Stimulated activated CD4-positive, alpha-beta T cell treated with anti-CD3 and anti-CD28 coated beads, Interleukin-4, amount 100 ng/mL, for 4 hours (primary cell): ENCODE data around the gene CAMTA1.

ENCODE experiments used
- DNase-seq, 2 experiments: peaks; one replicate each; pipeline ENCODE4 v3.0.0-alpha.2; 2020

Gene CAMTA1

DNA sequence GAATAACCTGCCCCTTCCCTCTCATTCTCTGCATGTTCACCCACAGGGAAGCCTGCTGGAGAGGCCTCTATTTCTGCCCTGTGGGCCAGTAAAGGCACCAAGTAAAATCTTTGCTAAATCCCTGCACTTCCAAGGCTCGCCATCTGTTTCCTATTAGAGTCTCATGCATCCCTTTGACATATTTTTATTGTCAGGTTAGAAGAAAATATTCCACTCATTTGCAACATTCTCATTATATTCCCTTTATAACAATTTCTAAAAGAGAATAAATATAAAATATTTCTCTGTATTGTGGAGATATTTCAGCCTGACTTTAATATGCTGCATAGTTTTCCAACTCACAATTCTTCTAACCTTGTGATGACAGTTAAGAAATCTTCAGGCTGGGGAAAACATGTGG, 645.4 kb downstream of the CAMTA1 start:
- DNase-seq: no peak

DNA sequence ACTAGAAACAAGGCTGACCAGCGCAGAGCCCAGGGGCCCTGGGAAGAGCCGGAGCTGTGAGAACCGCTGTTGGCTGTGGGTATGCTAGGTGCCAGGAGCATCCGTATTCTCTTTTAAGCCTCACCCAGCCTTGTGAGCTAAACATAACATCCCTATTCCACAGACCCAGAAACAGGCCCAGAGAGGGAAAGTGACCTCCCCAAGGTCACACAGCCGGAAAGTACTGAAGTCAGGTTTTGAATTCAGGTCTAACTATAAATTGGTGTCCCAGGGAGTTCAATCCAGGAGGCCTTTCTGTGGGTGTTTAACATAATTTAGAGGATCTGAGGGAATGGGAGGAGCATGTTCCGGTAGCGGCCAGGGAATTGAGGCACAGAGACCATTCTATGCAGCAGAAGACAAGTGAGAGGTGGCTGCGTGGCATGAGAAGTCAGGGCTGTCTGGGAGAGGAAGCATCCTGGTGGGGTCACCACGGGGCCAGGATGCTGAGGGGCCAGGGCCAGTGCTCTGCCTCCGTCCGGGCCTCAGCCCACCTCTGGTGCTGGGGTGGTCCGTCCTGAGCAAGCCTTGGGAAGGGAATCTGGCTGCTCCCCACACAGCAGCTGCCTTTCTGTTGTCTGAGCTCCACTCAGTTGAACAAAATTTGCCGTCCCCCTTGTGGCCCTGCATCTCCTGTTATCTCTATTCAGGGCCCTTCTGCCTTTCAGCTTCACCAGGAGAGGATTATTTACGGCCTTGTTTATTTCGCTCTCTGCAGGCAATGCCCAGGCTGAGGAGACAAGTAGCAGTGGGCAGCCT, 647.0 kb downstream of the CAMTA1 start:
- DNase-seq: no peak

DNA sequence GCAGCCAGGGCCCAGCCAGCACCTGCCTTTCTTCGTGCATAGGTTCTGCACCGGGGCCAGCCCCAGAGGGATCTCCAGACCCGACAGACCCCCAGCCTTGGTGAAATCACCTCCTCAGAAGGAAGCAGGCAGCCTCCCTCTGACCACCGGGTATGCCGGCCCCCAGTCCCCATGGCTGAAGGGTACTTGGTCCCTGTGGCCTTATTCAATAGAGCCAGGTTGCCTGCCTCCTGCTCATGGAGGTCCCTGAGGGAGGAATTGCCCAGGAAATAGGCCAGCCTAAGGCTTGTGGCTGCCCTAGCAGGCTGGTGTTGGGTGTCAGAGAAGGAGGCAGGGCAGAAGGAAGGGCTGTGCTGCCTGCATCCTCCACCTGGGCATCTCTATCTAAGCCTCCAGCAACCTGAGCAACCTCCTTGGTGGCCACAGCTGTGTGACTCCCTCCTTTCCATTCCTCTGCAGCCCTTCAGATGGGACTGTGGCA, 647.7 kb downstream of the CAMTA1 start:
- DNase-seq: no peak

DNA sequence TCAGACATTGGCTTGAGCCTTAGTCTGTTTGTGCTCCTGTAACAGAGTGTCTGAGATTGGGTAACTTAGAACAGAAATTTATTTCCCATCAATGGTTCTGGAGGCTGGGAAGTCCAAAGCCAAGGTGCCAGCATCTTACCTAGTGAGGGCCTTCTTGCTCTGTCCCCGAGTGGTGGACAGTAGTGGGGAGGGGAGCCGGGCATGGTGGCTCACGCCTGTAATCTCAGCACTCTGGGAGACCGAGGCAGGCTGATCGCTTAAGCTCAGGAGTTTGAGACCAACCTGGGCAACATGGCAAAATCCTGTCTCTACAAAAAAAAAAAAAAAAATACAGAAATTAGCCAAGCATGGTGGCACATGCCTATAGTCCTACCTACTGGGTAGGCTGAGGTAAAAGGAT, 649.3 kb downstream of the CAMTA1 start:
- DNase-seq: no peak

DNA sequence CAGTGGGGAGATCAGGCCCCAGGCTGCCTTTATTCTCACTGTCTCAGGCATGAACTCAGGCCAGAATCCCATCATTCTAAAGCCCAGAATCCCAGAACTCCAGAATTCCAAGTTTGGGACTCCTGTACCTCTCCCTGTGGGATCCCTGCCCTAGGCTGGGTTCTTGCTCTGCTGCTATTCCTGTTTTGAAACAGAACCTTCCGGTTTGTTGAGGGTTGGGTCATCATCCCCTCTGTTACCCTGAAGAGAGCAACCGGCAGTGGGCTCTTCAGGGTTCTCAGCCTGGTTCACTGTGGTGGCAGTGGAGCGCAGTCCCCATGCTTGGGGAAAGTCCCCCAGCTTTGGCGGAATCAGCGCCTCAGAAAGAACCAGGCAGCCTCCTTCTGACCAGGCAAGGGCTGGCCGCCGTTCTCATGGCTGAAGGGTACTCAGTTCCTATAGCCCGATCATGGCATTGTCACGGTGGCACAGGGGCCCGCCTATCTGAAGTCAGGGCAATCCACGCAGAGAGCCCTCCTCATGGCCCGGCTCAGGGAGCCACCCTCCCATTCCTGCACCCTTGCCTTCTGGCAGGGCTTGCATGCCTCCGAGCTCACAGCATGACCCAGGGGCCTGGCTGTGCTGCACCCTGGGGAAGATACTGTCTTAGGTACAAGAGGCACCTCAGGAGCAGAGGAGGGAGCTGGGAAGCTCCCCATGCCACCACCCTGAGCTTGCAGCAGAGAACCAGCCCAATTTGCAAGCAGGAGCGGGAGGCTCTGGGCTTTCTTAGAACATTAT, 650.2 kb downstream of the CAMTA1 start:
- no peak for DNase-seq

DNA sequence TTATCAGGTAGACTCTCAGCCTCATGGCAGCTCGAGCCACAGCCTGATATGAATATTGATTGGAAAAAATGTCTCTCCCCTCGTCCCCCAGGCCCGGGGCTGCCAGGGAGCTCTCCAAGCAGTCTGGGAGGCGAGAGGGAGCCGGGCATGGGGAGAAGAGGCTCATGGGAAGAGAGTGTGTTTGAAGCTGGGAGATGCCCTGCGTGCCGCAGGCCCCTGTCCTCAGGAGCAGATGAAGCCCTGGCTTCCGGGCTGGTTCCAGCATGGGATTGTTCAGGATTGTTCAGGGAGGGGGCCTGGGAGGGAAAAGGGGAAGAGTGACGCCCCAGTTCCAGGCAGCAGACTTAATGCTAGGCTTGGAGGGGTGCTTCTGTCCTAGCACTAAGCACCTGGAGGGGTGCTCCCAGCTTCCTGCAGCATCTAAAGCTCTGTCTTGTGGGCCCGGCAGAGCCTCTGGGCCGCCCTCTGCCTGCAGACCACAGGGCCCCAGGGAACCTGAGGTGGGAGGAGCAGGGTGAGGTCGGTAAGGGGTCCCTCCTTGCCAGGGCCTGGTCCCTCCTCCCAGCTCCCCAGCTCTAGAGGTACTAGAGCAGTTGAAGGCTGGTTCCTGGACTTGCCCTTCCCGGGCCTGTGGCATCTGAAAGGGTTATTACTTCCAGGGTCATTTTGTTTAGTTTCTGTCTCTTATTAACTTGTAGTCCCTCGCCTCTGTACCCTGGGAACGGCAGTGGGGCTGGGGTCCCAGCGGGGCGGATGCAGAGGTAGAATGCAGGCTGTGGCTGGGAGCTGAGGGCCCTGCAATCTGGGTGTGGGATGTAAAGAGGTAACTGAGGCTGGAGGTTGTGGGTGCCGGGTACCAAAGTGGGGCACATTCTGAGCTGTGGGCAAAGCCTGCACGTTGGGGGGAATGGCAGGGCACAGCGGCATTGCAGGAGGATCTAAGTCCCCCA, 651.1 kb downstream of the CAMTA1 start:
- DNase-seq: no peak

DNA sequence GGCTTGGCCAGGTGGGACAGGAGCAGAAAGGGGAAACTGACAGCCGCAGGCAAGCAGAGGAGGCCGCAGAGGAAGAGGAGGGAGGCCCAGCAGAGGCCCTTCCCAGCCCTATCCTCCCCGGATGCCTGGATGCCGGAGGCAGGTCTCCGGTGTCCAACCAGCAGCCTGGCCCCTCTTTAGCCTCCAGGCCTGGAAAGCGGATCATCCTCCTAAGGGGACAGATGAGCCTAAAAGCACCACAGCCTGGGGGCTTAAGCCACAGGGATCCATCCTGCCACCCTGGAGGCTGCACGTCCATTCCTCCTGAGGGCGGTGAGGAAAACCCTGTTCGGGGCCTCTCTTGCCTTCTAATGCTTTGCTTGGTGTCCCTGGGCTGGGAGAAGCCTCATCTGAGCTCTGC, 651.8 kb downstream of the CAMTA1 start:
- DNase-seq: no peak

DNA sequence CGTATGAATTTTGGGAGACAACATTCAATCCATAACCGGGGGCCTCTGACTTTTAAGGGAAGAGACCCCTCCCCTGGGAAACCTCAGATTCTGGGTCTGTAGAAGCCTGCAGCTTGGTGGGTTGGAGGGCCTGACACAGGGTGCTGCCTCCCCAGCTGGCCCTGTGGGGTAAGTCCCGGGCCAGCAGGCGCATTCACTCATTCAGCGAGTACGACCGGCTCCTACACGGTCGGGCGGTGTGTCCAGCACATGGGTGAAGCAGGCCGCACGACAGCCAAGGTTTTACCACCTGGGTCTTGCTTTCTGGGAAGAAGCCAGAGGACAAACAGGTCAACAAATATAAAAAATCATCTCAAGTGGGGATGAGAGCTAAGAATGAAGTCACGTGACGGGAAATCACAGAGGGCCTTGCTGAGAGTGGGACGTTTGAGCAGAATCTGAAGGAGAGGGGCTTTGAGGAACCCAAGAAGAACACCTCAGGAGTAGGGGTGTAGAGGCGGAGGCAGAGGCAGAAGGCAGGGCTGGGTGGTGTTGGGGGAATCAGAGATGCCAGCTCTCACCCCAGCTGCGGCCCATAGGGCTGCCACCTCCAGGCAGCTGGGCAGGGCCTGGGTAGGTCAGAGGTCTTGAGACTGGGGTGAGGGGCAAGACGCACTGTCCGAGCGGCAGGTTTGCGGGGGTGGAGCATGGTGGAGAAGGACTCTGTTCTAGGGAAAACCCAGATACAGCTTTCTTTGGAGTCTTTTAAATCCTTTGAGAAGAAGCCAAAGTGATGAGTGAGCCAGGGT, 652.5 kb downstream of the CAMTA1 start:
- DNase-seq: no peak

DNA sequence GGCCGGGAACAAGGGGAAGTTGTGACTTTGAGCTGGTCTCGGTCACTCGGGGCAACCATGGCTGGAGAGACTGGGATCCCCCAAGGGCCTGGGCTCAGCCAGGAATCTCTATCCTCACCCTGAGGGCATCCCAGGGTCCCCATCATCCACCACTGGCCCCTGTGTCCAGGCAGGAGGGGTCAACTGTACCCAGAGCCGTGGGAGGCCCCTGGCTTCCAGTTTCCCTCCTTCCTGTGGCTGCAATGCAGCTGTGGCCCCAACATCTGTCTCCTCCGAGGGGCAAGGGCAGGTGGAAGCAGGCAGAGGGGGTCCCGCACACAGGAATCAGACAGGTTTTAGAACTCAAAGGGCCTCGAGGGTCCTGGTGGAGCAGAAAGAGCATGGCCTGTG, 653.1 kb downstream of the CAMTA1 start:
- DNase-seq: no peak

DNA sequence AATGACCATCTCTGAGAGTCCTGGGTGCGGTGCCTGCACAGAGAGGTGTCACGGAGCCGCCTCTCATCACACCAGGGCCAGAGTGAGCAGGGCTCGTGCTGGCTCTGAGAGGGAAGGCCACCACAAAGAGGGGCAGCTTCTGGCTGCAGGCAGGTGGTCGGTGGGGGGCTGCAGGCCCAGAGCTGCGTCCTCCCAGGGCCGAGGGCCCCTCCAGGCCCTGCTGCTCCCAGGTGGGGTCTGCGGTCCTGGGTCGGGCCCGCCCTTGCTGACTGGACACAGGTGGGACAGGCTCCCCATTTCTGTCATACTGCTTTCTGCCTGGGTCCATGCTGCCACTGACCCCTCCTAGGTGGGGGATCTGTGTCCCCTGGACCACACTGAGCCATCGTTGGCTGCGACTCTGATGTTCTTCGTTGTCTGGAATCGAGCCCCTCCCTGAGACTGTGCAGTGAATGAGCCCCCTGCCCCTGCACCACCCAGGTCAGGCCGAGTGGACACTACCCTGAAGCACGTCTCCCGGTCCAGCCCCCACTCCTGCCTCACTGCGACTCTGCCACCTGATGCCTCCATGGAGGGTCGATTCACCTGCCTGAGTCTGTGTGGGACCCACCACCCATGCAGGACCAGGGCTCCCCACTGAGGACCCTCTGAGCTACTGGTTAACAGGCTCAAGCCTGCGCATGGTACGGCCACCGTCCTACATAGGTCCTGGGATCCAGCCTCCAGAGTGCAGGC, 653.8 kb downstream of the CAMTA1 start:
- DNase-seq: no peak

DNA sequence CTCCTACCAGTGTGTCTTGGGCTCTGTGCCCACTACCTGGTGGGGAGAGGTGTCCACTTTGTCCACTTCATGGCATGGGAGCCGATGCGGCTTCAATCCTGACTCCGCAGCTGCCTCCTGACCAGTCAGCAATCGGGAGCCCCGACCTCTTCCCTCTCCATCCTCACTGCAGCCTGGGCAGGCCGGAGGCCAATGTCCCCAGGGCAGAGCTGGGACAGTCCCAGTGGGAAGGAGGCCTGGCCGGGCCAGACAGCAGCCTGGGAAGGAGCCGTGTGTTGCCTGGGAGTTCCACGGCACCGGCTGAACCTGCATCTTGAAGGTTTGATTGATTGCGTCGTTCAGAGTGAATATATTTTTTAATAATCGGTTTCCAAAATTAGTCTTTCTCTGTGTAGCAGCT, 654.9 kb downstream of the CAMTA1 start:
- no peak for DNase-seq

DNA sequence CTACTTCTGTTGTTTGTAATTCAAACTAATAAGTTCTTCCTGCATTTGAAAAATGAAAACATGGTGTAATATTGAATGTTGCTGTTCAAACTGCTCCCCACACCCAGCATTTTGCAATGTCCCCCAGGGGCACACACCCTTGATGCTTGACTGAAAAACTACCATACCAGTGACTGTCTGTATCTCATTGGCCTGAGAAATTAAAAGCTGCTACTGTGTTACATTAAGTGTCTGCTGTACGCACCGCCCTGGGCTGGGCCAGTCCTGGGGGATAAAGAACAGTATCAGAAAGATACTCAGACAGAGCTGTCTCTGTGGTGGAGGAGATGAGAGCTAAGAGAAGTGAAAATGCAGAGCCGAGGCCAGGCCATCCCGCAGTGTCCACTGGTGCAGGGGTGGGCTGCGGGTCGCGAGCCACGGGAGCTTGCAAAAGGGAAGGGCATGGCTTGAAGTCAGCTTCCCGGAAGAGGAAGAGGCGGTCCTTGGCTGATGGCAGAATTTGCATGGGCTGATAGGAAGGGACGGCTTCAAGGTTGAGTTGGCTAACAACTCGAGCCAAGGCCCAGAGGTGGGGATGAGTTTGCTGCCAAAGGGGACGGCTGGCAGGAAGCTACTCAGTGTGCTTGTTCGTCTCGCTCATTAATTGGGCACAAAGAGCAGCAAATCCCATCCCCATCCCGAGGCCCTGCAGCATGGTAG, 656.0 kb downstream of the CAMTA1 start:
- no peak for DNase-seq

DNA sequence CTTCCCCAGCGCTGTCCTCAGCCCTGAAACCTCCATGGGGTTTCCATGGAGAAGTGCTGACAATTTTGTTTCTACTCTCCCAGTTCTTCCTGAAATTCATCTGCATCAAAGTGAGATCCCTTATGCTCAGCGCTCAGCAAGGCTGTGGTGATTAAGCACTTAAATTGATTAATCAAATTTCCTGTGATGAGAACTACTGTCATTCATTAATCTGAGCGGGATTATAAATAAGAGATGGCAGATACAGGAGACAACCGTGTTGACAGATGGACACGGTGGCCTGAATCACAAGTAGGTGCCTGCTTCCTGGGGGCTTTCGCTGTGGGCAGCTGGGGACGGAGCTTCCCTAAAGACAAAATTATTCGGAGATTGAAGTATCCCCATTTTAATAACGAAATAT, 656.8 kb downstream of the CAMTA1 start:
- no peak for DNase-seq

DNA sequence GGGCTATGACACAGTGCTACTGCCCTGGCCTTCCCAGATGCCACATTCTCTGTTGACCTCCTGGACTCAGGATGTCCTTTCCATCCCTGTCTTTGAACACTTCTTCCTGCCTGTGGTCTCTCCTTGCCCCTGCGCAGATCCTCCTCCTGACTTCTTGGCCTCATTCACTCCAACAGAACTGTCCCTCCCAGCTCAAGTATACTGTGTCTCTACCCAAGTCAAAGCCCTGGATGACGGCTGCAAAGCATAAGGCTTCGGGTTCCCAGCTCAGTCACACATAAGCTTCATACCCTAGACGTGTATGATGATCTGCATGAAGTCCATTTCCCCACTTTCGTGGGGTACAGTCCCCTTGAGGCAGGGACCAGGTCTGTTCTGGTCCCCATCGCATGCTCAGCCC, 657.7 kb downstream of the CAMTA1 start:
- DNase-seq: no peak

DNA sequence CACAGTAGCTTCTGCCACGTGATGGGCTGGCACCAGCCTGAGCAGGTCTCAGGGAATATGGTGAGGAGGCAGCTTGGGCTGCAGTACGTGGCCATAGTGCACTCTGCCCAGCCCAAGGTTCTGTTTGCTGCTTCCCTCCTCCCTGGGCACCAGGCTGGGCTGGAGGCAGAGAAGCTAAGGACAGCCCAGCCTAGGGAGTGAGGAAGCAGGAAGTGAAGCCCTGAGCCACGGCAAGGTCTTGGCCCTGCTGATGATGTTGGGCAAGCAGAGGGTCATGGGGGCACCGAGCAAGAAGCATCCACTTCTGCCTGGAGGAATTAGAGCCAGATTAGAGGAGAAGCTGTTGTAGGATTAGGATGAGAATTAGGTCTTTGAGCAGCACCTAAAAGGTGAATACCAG, 659.1 kb downstream of the CAMTA1 start:
- DNase-seq: no peak

DNA sequence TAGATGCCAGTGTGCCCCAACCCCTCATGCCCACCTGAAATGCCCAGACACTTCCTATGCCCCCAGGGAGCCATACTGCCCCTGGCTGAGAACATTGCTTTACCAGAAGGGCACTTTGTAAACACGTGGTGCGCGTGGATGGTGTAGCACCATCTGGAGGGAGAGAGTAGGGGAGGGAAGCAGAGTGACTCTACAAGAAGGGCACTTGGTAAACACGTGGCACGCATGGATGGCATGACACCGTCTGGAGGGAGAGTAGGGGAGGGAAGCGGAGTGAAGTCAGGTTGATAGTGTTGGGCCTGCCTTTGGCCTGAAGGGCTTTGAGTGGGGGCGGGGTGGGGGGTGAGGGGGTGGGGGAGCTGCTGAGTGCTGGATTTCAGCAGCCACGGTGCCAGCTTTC, 661.8 kb downstream of the CAMTA1 start:
- no peak for DNase-seq

DNA sequence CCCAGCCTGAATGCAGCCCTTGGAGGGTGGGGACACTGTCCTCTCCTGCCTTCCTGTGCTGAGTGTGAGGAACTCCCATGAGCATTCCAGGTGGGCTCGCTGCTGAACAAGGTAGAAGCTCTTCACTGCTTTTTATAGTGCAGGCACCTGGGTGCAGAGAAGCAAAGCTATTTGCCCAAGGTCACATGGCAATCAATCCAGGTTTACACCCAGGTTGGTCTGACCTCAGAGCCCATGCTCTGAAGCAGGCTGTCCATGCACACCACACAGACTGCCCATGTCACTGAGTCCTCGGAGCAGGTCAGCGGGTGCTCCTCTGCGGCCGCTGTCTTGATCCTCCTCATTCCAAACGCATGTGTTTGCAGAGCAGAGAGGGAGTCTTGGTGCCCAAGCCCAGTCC, 662.5 kb downstream of the CAMTA1 start:
- DNase-seq: no peak

DNA sequence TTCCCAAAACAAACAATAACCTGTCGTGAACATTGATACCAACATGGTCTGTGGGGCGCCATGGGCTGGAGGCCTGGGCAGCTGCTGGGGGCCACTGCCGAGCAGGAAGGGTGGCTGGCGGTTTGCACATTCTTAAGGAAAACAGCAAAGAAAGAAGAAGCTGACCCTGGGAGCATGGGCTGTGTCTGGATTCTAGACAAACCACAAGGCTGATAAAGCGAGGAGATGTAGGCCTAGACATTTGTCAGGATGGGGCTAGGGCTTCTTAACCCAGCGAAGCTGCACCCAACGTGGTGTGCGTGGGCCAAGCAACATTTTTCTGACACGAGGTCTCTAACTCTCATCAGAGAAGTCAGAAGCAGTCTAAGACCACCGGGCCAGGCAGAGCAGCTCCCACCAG, 663.7 kb downstream of the CAMTA1 start:
- no peak for DNase-seq

DNA sequence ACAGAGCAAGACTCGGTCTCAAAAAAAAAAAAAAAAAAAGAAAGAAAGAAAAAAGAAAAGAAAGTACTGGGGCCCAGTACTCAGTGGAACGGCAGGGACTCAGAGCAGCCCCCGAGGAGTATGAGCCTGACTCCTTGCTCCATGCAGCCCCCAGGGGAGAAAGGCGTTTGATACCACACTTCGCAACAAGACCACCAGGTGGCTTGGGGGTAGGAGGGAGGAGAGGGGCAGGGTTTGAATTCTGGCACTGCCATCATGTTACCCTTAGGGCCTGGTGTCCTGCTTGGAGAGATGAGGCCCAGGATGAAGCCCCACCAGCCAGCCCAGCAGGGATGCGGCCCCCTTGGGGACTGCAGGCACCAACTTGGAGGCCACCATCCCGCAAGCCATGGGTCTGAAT, 664.5 kb downstream of the CAMTA1 start:
- DNase-seq: no peak

DNA sequence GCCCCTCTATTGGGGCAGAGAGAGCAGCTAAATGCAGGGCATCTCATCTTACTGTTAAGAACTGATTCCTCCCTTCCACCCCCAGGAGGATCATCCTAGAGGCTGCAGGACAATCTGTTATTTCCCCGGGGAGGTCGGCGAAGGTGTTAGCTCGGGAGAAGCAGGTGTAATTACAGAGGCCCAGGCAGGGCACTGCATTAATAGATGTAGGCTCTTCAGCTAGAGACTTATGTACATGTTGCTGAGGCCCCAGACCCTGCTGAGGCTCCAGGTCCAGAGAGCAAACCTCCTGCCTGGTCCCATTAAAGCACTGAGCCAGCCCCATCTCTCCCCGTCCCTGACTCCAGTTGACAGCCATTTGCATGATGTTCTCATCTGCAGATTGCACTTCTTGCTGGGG, 665.6 kb downstream of the CAMTA1 start:
- DNase-seq: no peak

DNA sequence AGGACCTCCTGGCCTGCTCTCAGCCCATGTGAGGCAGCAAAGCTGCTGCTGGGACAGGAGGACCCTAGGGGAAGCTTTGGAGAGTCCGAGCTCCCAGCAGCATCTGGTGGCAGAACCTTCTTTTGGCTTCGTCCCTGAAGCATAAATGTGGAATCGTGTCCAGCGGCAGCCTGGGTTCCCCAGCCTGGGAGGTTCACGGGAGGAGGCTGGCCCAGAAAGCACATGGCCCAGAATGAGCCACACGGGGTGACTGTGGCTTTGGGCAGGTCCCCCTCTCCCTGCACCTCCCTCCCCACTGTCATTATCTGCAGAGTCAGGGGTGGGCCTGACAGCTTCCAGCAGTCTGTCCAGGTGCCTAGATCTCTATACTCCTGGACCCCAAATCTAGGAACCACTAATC, 667.8 kb downstream of the CAMTA1 start:
- DNase-seq: no peak
